Erythroblast (primary cell): ENCODE data around the gene HOXD3.

ENCODE experiments used
- GATA1 ChIP-seq: IDR thresholded peaks from 2 replicates; pipeline ENCODE4 v1.6.1; 2011; ENCODE audit warnings: low read depth, mild to moderate bottlenecking, control low read depth, low read length, moderate library complexity
- POLR2A ChIP-seq: IDR thresholded peaks from 2 replicates; pipeline ENCODE4 v1.6.1; 2011; ENCODE audit warnings: mild to moderate bottlenecking, low read length

DNA sequence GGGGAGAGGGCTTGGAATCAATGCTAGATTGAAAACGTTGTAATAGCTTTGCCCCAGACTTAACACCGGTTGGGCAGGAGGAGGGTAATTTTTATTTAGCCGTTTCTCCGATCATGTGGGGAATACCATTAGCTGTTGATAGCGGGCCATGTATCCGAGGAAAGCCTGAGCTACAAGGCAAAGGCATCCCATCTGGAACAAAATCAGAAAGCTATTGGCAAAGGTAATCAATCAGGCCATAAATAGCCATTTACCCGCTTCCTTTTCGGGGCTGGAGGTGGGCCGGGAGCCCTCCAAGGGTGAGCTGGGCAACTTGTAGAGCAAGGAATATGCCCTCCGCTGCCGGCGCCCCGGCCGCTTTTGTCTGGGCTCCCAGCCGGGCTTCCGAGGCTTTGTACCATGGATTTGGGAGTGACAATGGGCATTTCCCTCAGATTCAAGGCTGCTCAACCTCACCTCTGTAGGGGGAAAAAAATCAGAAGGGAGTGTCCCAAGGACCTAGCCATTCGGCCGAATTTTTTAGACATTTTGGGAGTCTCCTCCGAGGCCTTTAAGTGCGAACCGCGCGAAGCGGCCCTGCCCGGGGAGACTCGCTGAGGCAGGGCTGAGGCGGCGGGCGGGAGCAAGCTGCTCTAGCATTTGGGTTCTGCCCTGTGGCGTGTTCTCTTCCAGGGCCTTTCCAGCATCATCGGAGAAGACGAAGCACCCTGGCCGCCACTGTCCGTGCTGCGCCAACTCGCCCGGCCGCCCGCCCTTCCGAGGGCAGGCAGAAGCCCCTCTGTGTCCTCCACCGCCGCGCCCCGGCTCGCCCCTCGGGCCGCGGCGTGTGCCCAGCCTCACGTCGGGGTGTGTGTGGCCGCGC lies 35.7 kb upstream of the HOXD3 start:
- TF ChIP-seq POLR2A (no peak), GATA1 (no peak)
